Esophagus squamous epithelium (tissue), 4 donors: Measurements from ENCODE around the gene DPP4.

ENCODE experiments used
- CTCF ChIP-seq, 6 experiments: fragments of 450-650 bp in 4 of 6; fragments of 200-600 bp in 2 of 6; sonication (generic) in 2 of 6; IDR thresholded peaks; one replicate each; pipeline ENCODE4 v1.5.1; 2016 to 2019; ENCODE audit warnings: antibody characterized with exemption in 6 of 6, mild to moderate bottlenecking in 4 of 6, moderate library complexity in 4 of 6
- POLR2A ChIP-seq, 4 donors: fragments of 450-650 bp; IDR thresholded peaks; one replicate each; pipeline ENCODE4 v1.6.1; 2017; ENCODE audit warnings: antibody characterized with exemption in 4 of 4, mild to moderate bottlenecking in 4 of 4, moderate library complexity in 3 of 4

GRCh38 chr2:161955211-161955610, 118.8 kb downstream of the DPP4 start:
- TF ChIP-seq CTCF (IDR thresholded peaks at IDR 0.05) (no peak), POLR2A (IDR thresholded peaks at IDR 0.05) (no peak)
